BLaER1 (cell line): ENCODE data around the gene OR6C1.
"Not testable (repeated sequence)": the region's sequence is repeated elsewhere in the genome, so short reads cannot be mapped to it uniquely, and the experiment has no call there.

Experiments
- H3K27ac ChIP-seq: shearing (Covaris generic); formaldehyde crosslinking; 2 replicates; pipeline ENCODE4 v1.8.1; 2022
- H3K27me3 ChIP-seq: shearing (Covaris generic); formaldehyde crosslinking; 2 replicates; pipeline ENCODE4 v1.8.1; 2022
- H3K36me3 ChIP-seq: shearing (Covaris generic); formaldehyde crosslinking; 2 replicates; pipeline ENCODE4 v1.8.1; 2022
- H3K4me1 ChIP-seq: shearing (Covaris generic); formaldehyde crosslinking; 2 replicates; pipeline ENCODE4 v1.8.1; 2022
- H3K4me2 ChIP-seq: shearing (Covaris generic); formaldehyde crosslinking; 2 replicates; pipeline ENCODE4 v1.8.1; 2022
- H3K4me3 ChIP-seq: shearing (Covaris generic); formaldehyde crosslinking; 2 replicates; pipeline ENCODE4 v1.8.1; 2022
- H3K9ac ChIP-seq: shearing (Covaris generic); formaldehyde crosslinking; 2 replicates; pipeline ENCODE4 v1.8.1; 2022
- H3K9me3 ChIP-seq: shearing (Covaris generic); formaldehyde crosslinking; 2 replicates; pipeline ENCODE4 v1.8.1; 2022
- H4K20me1 ChIP-seq: shearing (Covaris generic); formaldehyde crosslinking; 2 replicates; pipeline ENCODE4 v1.8.1; 2022
- Cebpa-rat ChIP-seq: shearing (Covaris generic); IDR thresholded peaks from 2 replicates; pipeline ENCODE4 v1.8.1; 2022

The OR6C1 gene

GRCh38 chr12:55314043-55314442 lies at the start of gene OR6C1:
Gene OR6C1 (plus strand): TSS chr12:55314343. CDS start chr12:55320600, 6,257 bp downstream.
- Histone ChIP-seq H3K27me3 (no peaks in the 10 kb centered on the region), H3K4me3 (no peak within 1 kb of the TSS), H4K20me1 (no peaks in the 10 kb centered on the region), H3K27ac (no peak within 1 kb of the TSS), H3K4me2 (no peak within 1 kb of the TSS), H3K9me3 (no peaks in the 10 kb centered on the region), H3K4me1 (no peaks in the 10 kb centered on the region), H3K9ac (no peak within 1 kb of the TSS), H3K36me3 (no peaks in the 10 kb centered on the region)
- no peak for TF ChIP-seq Cebpa-rat

GRCh38 chr12:55280991-55281390 lies 33.2 kb upstream of the OR6C1 start:
- Histone ChIP-seq H3K27me3 (no peaks in the 10 kb centered on the region), H3K9me3 (0 out of 2 replicates have a peak, but pooled peaks cover 3% of the 10 kb centered on the region), H4K20me1 (no peaks in the 10 kb centered on the region), H3K4me1 (no peaks in the 10 kb centered on the region), H3K4me2 (no peak overlapping the region), H3K4me3 (no peak overlapping the region), H3K27ac (no peak overlapping the region), H3K9ac (no peak overlapping the region), H3K36me3 (no peaks in the 10 kb centered on the region)
- TF ChIP-seq Cebpa-rat: no peak

GRCh38 chr12:55289999-55290398 lies 24.1 kb upstream of the OR6C1 start:
- Histone ChIP-seq H3K9ac (no peak overlapping the region), H4K20me1 (no peaks in the 10 kb centered on the region), H3K4me3 (no peak overlapping the region), H3K4me2 (no peak overlapping the region), H3K9me3 (no peaks in the 10 kb centered on the region), H3K27me3 (no peaks in the 10 kb centered on the region), H3K27ac (no peak overlapping the region), H3K4me1 (no peaks in the 10 kb centered on the region), H3K36me3 (no peaks in the 10 kb centered on the region)
- TF ChIP-seq Cebpa-rat: no peak

GRCh38 chr12:55296469-55296868 lies 17.7 kb upstream of the OR6C1 start, which contains the start of gene OR6C6:
Gene OR6C6 (minus strand): TSS chr12:55296569. CDS start chr12:55295232, 1,337 bp downstream.
- Histone ChIP-seq H3K4me1 (no peaks in the 10 kb centered on the region), H3K27ac (no peak within 1 kb of the TSS), H3K27me3 (no peaks in the 10 kb centered on the region), H3K9ac (no peak within 1 kb of the TSS), H4K20me1 (no peaks in the 10 kb centered on the region), H3K4me3 (no peak within 1 kb of the TSS), H3K9me3 (no peaks in the 10 kb centered on the region), H3K36me3 (no peaks in the 10 kb centered on the region), H3K4me2 (no peak within 1 kb of the TSS)
- no peak for TF ChIP-seq Cebpa-rat

- H3K9me3 ChIP-seq: no peaks in the 10 kb centered on the region
- H3K4me3 ChIP-seq: no peak overlapping the region
- no peaks in the 10 kb centered on the region for H4K20me1 ChIP-seq
- no peaks in the 10 kb centered on the region for H3K27me3 ChIP-seq
- no peak overlapping the region for H3K4me2 ChIP-seq
- no peak overlapping the region for H3K27ac ChIP-seq
- no peaks in the 10 kb centered on the region for H3K36me3 ChIP-seq
- no peaks in the 10 kb centered on the region for H3K4me1 ChIP-seq
- no peak overlapping the region for H3K9ac ChIP-seq
- TF ChIP-seq Cebpa-rat: no peak
Observed at GRCh38 chr12:55320201-55320600, 6.1 kb downstream of the OR6C1 start.

- not testable (repeated sequence) for H3K9ac ChIP-seq, H3K27ac ChIP-seq, H3K4me3 ChIP-seq, H3K4me2 ChIP-seq, H3K9me3 ChIP-seq, H3K36me3 ChIP-seq, H3K4me1 ChIP-seq, H4K20me1 ChIP-seq, H3K27me3 ChIP-seq
Observed at GRCh38 chr12:55325801-55326200, 11.7 kb downstream of the OR6C1 start.

- Histone ChIP-seq H3K4me3 (no peak within 1 kb of the TSS), H3K27ac (no peak within 1 kb of the TSS), H3K4me2 (no peak within 1 kb of the TSS), H3K27me3 (no peaks in the 10 kb centered on the region), H3K36me3 (no peaks in the 10 kb centered on the region), H3K4me1 (no peaks in the 10 kb centered on the region), H3K9ac (no peak within 1 kb of the TSS), H4K20me1 (no peaks in the 10 kb centered on the region), H3K9me3 (no peaks in the 10 kb centered on the region)
- TF ChIP-seq Cebpa-rat: no peak
Observed at GRCh38 chr12:55330446-55330845, 16.3 kb downstream of the OR6C1 start, which contains the start of gene OR6C3. Gene OR6C3 (plus strand): TSS chr12:55330746. CDS start chr12:55331701, 955 bp downstream.

- Histone ChIP-seq H3K9me3 (no peaks in the 10 kb centered on the region), H4K20me1 (no peaks in the 10 kb centered on the region), H3K4me2 (no peak overlapping the region), H3K27ac (no peak overlapping the region), H3K36me3 (no peaks in the 10 kb centered on the region), H3K27me3 (no peaks in the 10 kb centered on the region), H3K4me3 (no peak overlapping the region), H3K9ac (no peak overlapping the region), H3K4me1 (no peaks in the 10 kb centered on the region)
- TF ChIP-seq Cebpa-rat: no peak
Observed at GRCh38 chr12:55336002-55336401, 21.9 kb downstream of the OR6C1 start.

GRCh38 chr12:55355338-55355737 lies 41.2 kb downstream of the OR6C1 start:
- not testable (repeated sequence) for H3K9ac ChIP-seq, H3K36me3 ChIP-seq, H3K4me3 ChIP-seq

GRCh38 chr12:55362675-55363074 lies 48.5 kb downstream of the OR6C1 start, which contains the start of gene OR6C75:
Gene OR6C75 (plus strand): TSS chr12:55362975. CDS start chr12:55365111, 2,136 bp downstream.
- H4K20me1 ChIP-seq: no peaks in the 10 kb centered on the region
- no peak within 1 kb of the TSS for H3K9ac ChIP-seq
- no peaks in the 10 kb centered on the region for H3K4me1 ChIP-seq
- no peaks in the 10 kb centered on the region for H3K27me3 ChIP-seq
- H3K4me3 ChIP-seq: no peak within 1 kb of the TSS
- H3K36me3 ChIP-seq: no peaks in the 10 kb centered on the region
- H3K4me2 ChIP-seq: no peak within 1 kb of the TSS
- no peaks in the 10 kb centered on the region for H3K9me3 ChIP-seq
- no peak within 1 kb of the TSS for H3K27ac ChIP-seq
- no peak for TF ChIP-seq Cebpa-rat

More at GRCh38 chr12:55355338-55355737, 41.2 kb downstream of the OR6C1 start:
- not testable (repeated sequence) for H3K27ac ChIP-seq, H3K9me3 ChIP-seq, H4K20me1 ChIP-seq, H3K4me1 ChIP-seq, H3K27me3 ChIP-seq, H3K4me2 ChIP-seq

- no peaks in the 10 kb centered on the region for H3K36me3 ChIP-seq
- H3K9ac ChIP-seq: no peak overlapping the region
- no peak for TF ChIP-seq Cebpa-rat
- no peak overlapping the region for H3K4me3 ChIP-seq
- no peak overlapping the region for H3K27ac ChIP-seq
- no peaks in the 10 kb centered on the region for H3K9me3 ChIP-seq
- no peaks in the 10 kb centered on the region for H3K4me1 ChIP-seq
- H3K27me3 ChIP-seq: no peaks in the 10 kb centered on the region
- no peaks in the 10 kb centered on the region for H4K20me1 ChIP-seq
- no peak overlapping the region for H3K4me2 ChIP-seq
Observed at GRCh38 chr12:55365086-55365485, 50.9 kb downstream of the OR6C1 start.
